Prostate gland (tissue), 2 donors: ENCODE measurements around the gene RECQL. TPM values are rescaled to one million over a fixed set of nuclear protein-coding genes. Genes with fewer than 3 reads are reported as not detected.

Source experiments
- DNase-seq: peaks from one replicate; pipeline ENCODE4 v3.0.0-alpha.2; 2019; ENCODE audit warnings: low spot score
- H3K27ac ChIP-seq, 2 donors: fragments of 200-600 bp; sonication (generic); 2 replicates each; pipeline ENCODE4 v1.5.1; 2017 to 2019
- H3K27me3 ChIP-seq: fragments of 200-600 bp; sonication (generic); replicated peaks from 2 replicates; pipeline ENCODE4 v1.5.1; 2019; ENCODE audit not compliant: insufficient read depth
- H3K36me3 ChIP-seq, 2 donors: fragments of 200-600 bp; sonication (generic); 1 replicate in 1 of 2; 2 replicates in 1 of 2; pipeline versions ENCODE4 v1.5.1 to v1.8.1; 2017 to 2019
- H3K4me1 ChIP-seq: fragments of 200-600 bp; sonication (generic); replicated peaks from 2 replicates; pipeline ENCODE4 v1.5.1; 2019
- H3K4me3 ChIP-seq, 2 donors: fragments of 200-600 bp; sonication (generic); 2 replicates each; pipeline ENCODE4 v1.5.1; 2017 to 2019
- H3K9me3 ChIP-seq: fragments of 200-600 bp; sonication (generic); 2 replicates; pipeline ENCODE4 v1.5.1; 2017
- POLR2A ChIP-seq: fragments of 450-650 bp; IDR thresholded peaks from one replicate; pipeline ENCODE4 v1.6.1; 2016; ENCODE audit warnings: antibody characterized with exemption, mild to moderate bottlenecking
- POLR2AphosphoS5 ChIP-seq: sonication (generic); formaldehyde crosslinking; IDR thresholded peaks from one replicate; pipeline ENCODE4 v1.6.1; 2017; ENCODE audit warnings: antibody characterized with exemption
- WGBS: methylation state at CpG from one replicate; pipeline ENCODE4 v1.1.5; 2018; 5-methylcytosine and 5-hydroxymethylcytosine counted together
- intact Hi-C: fragments of 100-400 bp; cut with DNase I; formaldehyde crosslinking; loops from one replicate; pipeline ENCODE4 v1.14.2; 2022
- total RNA-seq, 2 donors: library from RNA; depleted of rRNA; stranded (reverse); fragments of >200 nt; gene quantifications; one replicate each; pipeline ENCODE4 v1.1.0, GENCODE V29; 2016
- TF ChIP-seq, protein P1 (sequence below), 4 experiments: fragments of 200-600 bp in 2 of 4; fragments of 450-650 bp in 2 of 4; sonication (generic) in 2 of 4; IDR thresholded peaks; 1 replicate in 3 of 4; 2 replicates in 1 of 4; pipeline ENCODE4 v1.5.1; 2016 to 2019; ENCODE audit warnings: antibody characterized with exemption in 4 of 4, mild to moderate bottlenecking in 2 of 4, moderate library complexity in 2 of 4

Gene RECQL
- total RNA-seq, 2 donors from 2014 or later: 19.8 to 23.3 TPM

DNA sequence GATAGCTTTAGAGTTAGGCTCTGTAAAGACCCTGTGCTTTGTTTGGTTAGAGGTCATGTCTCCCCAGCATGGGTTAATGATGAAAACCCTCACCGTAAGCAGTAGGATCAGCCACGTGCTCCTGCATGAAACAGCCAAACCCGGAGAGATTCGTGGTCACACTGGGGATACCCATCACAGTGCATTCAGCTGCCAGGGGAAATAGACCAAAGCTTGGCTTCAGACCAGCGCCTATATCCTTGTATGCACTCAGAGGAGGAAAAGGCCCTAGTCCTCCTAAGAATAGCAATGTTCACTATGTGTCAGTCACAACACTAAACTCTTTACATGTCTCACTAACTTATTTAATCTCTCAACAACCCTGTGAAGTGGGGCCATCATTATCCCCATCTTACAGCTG is 41.0 kb upstream of the RECQL start:
- H3K4me3 ChIP-seq: no peak overlapping the region
- intact Hi-C loops: no loop called here
- no peak for DNase-seq
- H3K4me1 ChIP-seq: no peaks in the 10 kb centered on the region
- TF ChIP-seq POLR2A (no peak), POLR2AphosphoS5 (no peak)
- TF ChIP-seq, protein P1, sequence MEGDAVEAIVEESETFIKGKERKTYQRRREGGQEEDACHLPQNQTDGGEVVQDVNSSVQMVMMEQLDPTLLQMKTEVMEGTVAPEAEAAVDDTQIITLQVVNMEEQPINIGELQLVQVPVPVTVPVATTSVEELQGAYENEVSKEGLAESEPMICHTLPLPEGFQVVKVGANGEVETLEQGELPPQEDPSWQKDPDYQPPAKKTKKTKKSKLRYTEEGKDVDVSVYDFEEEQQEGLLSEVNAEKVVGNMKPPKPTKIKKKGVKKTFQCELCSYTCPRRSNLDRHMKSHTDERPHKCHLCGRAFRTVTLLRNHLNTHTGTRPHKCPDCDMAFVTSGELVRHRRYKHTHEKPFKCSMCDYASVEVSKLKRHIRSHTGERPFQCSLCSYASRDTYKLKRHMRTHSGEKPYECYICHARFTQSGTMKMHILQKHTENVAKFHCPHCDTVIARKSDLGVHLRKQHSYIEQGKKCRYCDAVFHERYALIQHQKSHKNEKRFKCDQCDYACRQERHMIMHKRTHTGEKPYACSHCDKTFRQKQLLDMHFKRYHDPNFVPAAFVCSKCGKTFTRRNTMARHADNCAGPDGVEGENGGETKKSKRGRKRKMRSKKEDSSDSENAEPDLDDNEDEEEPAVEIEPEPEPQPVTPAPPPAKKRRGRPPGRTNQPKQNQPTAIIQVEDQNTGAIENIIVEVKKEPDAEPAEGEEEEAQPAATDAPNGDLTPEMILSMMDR (IDR thresholded peaks at IDR 0.05): no peak
- H3K27ac ChIP-seq: no peak overlapping the region
- 57% methylated on average over 5 of the region's 5 CpGs for WGBS
- no peaks in the 10 kb centered on the region for H3K9me3 ChIP-seq
- no peaks in the 10 kb centered on the region for H3K27me3 ChIP-seq
- H3K36me3 ChIP-seq: no peaks in the 10 kb centered on the region

DNA sequence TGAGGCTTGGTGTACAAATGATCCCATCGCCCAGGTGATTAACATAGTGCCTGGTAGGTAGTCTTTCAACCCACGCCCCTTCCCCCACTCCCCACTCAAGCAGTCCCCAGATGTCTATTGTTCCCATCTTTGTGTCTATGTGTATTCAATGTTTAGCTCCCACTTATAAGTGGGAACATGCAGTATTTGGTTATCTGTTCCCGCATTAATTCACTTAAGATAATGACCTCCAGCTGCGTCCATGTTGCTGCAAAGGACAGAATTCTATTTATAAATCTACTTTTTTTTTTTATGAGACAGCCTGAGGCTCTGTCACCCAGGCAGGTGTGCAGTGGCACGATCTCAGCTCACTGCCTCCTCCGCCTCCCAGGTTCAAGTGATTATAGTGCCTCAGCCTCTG is 40.3 kb upstream of the RECQL start:
- WGBS: 71% methylated on average over 6 of the region's 6 CpGs
- intact Hi-C loops: no loop called here
- no peaks in the 10 kb centered on the region for H3K9me3 ChIP-seq
- H3K4me1 ChIP-seq: no peaks in the 10 kb centered on the region
- TF ChIP-seq, protein P1 (IDR thresholded peaks at IDR 0.05): no peak
- TF ChIP-seq POLR2AphosphoS5 (no peak), POLR2A (no peak)
- no peak overlapping the region for H3K4me3 ChIP-seq
- DNase-seq: no peak
- no peaks in the 10 kb centered on the region for H3K36me3 ChIP-seq
- no peaks in the 10 kb centered on the region for H3K27me3 ChIP-seq
- H3K27ac ChIP-seq: no peak overlapping the region

DNA sequence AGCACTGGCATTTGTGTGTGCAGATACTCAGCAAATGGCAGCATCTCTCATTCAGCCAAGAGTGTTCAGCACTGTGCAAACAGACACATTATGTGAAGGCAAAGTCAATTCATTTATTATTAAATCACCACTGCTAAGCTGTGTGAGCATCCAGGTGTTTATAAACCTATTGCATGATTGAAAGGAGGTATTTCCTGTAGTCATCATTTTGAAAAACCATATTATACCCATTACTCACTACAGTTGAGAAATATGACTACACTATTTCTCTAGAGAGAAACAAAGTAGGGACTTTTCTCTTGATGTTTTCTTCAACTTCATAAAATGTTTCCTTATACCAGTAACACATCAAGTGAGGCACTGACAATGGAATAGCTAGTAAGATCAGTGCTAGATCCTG is 38.4 kb upstream of the RECQL start:
- H3K4me1 ChIP-seq: no peaks in the 10 kb centered on the region
- intact Hi-C loops: no loop called here
- no peaks in the 10 kb centered on the region for H3K36me3 ChIP-seq
- TF ChIP-seq, protein P1 (IDR thresholded peaks at IDR 0.05): no peak
- no peak for TF ChIP-seq POLR2A
- TF ChIP-seq POLR2AphosphoS5: no peak
- no peak overlapping the region for H3K4me3 ChIP-seq
- no peaks in the 10 kb centered on the region for H3K9me3 ChIP-seq
- no peaks in the 10 kb centered on the region for H3K27me3 ChIP-seq
- DNase-seq: no peak
- no peak overlapping the region for H3K27ac ChIP-seq

DNA sequence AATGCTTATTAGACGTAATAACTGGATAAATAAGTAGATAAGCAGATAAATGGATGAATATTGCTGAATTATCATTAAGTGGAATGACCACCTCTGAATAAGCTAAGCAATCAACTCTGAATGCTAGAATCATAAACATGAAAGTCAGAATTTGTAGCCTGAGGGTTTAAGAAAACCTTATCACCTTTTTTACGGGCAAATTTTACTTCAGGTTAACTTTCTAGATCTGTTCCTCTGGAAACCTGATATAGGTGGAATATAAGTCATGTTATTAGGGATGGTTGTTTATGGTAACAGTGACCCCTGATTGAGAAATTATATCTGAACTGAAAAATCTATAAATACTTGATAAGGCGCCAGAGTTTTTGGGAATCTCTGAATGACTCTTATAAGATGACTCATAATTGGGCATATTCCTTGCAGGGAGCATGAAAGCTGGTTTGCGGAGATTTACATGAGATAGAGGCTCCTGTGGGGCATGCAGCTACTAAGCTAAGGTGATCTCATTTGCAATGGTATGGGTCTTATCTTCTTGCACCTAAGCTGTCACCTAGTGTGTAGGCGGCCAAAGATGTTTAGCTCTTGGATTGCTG is 36.7 kb upstream of the RECQL start:
- WGBS: 78% methylated on average over 5 of the region's 5 CpGs
- H3K4me1 ChIP-seq: no peaks in the 10 kb centered on the region
- TF ChIP-seq, protein P1 (IDR thresholded peaks at IDR 0.05): no peak
- TF ChIP-seq POLR2AphosphoS5 (no peak), POLR2A (no peak)
- intact Hi-C loops: no loop called here
- no peak for DNase-seq
- H3K4me3 ChIP-seq: no peak overlapping the region
- no peak overlapping the region for H3K27ac ChIP-seq
- no peaks in the 10 kb centered on the region for H3K27me3 ChIP-seq
- no peaks in the 10 kb centered on the region for H3K9me3 ChIP-seq
- no peaks in the 10 kb centered on the region for H3K36me3 ChIP-seq

DNA sequence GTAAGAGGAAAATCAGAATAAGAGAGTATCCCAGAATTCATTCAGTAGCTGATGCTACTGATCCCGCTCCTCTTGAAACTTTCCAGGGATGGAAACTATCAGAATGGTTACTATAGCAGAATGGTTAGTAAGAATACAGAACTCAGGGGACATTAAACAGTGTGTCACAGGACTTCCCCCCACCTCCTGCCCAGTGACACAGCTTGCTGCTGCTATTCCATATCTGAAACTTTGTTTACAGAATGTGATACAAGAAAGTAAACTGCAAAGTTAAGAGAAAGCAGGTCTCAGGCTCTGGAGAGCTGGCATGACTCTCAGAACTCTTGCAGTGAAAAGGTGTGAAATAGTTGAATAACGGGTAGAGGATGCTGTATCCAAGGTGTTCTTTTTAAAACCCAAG is 28.0 kb upstream of the RECQL start:
- TF ChIP-seq POLR2AphosphoS5: no peak
- TF ChIP-seq, protein P1 (IDR thresholded peaks at IDR 0.05): no peak
- DNase-seq: no peak
- no peaks in the 10 kb centered on the region for H3K27me3 ChIP-seq
- no peak overlapping the region for H3K4me3 ChIP-seq
- H3K9me3 ChIP-seq: no peaks in the 10 kb centered on the region
- no peaks in the 10 kb centered on the region for H3K36me3 ChIP-seq
- WGBS: 84% methylated on average over 2 of the region's 2 CpGs
- H3K4me1 ChIP-seq: no peaks in the 10 kb centered on the region
- H3K27ac ChIP-seq: no peak overlapping the region
- intact Hi-C loops: no loop called here
